Smooth muscle cell (in vitro differentiated cells): ENCODE measurements around the gene RAD51AP2. TPM values are rescaled to one million over a fixed set of nuclear protein-coding genes. Genes with fewer than 3 reads are reported as not detected.

ENCODE experiments used
- DNase-seq: peaks from one replicate; lab custom pipeline; 2025; ENCODE audit not compliant: unreplicated experiment; lab: John Stamatoyannopoulos, UW
- H2AFZ ChIP-seq: fragments of 200-600 bp; sonication (generic); 2 replicates; pipeline ENCODE4 v1.6.0; 2016; ENCODE audit warnings: antibody characterized with exemption, low read depth, mild to moderate bottlenecking
- H3F3A ChIP-seq: fragments of 200-600 bp; sonication (generic); 2 replicates; pipeline ENCODE4 v1.6.0; 2017; ENCODE audit warnings: antibody characterized with exemption, low read depth
- H3K27ac ChIP-seq: fragments of 200-600 bp; sonication (generic); 2 replicates; pipeline ENCODE4 v1.5.1; 2016; ENCODE audit warnings: low read depth, mild to moderate bottlenecking
- H3K27me3 ChIP-seq: fragments of 200-600 bp; sonication (generic); 2 replicates; pipeline ENCODE4 v1.6.1; 2016; ENCODE audit warnings: low read depth, mild to moderate bottlenecking
- H3K36me3 ChIP-seq: fragments of 200-600 bp; sonication (generic); 2 replicates; pipeline ENCODE4 v1.5.1; 2016; ENCODE audit warnings: low read depth
- H3K4me1 ChIP-seq: fragments of 200-600 bp; sonication (generic); 2 replicates; pipeline ENCODE4 v1.5.1; 2016; ENCODE audit warnings: low read depth
- H3K4me2 ChIP-seq: fragments of 200-600 bp; sonication (generic); 2 replicates; pipeline ENCODE4 v1.6.0; 2016; ENCODE audit warnings: mild to moderate bottlenecking
- H3K4me3 ChIP-seq: fragments of 200-600 bp; sonication (generic); 2 replicates; pipeline ENCODE4 v1.5.1; 2016; ENCODE audit warnings: mild to moderate bottlenecking
- H3K79me2 ChIP-seq: fragments of 200-600 bp; sonication (generic); 2 replicates; pipeline ENCODE4 v1.6.0; 2016; ENCODE audit warnings: low read depth, mild to moderate bottlenecking
- H3K9ac ChIP-seq: fragments of 200-600 bp; sonication (generic); 2 replicates; pipeline ENCODE4 v1.6.0; 2016; ENCODE audit warnings: low read depth
- H3K9me3 ChIP-seq: fragments of 200-600 bp; sonication (generic); replicated peaks from 2 replicates; pipeline ENCODE4 v1.5.1; 2016; ENCODE audit warnings: low read depth
- H4K20me1 ChIP-seq: fragments of 200-600 bp; sonication (generic); 2 replicates; pipeline ENCODE4 v1.6.0; 2016; ENCODE audit warnings: low read depth
- WGBS: methylation state at CpG from one replicate; pipeline ENCODE4 v1.1.7; 2016; ENCODE audit warnings: low lambda C conversion rate; 5-methylcytosine and 5-hydroxymethylcytosine counted together
- polyA plus RNA-seq: library from polyadenylated mRNA; unstranded; fragments of >200 nt; fragmentation: Nextera tagmentation; extraction: Ambion mirVana; gene quantifications from 2 replicates; pipeline ENCODE4 v1.2.1, GENCODE V29; 2016
- total RNA-seq: library from RNA; depleted of rRNA; stranded (reverse); fragments of >200 nt; gene quantifications from 2 replicates; pipeline ENCODE4 v1.2.3, GENCODE V29; 2014
- TF ChIP-seq, protein P1 (sequence below): fragments of 200-600 bp; sonication (generic); IDR thresholded peaks from 2 replicates; pipeline ENCODE4 v1.5.1; 2017; ENCODE audit warnings: borderline replicate concordance, mild to moderate bottlenecking, antibody characterized with exemption; ENCODE audit not compliant: insufficient read depth, poor library complexity, severe bottlenecking

Gene RAD51AP2
- total and polyA plus RNA-seq, 2 experiments from 2014 or later = 0.04 to 0.06 TPM

- no peak overlapping the region for H3K4me2 ChIP-seq
- TF ChIP-seq, protein P1, sequence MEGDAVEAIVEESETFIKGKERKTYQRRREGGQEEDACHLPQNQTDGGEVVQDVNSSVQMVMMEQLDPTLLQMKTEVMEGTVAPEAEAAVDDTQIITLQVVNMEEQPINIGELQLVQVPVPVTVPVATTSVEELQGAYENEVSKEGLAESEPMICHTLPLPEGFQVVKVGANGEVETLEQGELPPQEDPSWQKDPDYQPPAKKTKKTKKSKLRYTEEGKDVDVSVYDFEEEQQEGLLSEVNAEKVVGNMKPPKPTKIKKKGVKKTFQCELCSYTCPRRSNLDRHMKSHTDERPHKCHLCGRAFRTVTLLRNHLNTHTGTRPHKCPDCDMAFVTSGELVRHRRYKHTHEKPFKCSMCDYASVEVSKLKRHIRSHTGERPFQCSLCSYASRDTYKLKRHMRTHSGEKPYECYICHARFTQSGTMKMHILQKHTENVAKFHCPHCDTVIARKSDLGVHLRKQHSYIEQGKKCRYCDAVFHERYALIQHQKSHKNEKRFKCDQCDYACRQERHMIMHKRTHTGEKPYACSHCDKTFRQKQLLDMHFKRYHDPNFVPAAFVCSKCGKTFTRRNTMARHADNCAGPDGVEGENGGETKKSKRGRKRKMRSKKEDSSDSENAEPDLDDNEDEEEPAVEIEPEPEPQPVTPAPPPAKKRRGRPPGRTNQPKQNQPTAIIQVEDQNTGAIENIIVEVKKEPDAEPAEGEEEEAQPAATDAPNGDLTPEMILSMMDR = no peak
- no peaks in the 10 kb centered on the region for H3F3A ChIP-seq
- no peaks in the 10 kb centered on the region for H3K36me3 ChIP-seq
- H3K27me3 ChIP-seq = no peaks in the 10 kb centered on the region
- 52% methylated on average over 5 of the region's 5 CpGs for WGBS
- H4K20me1 ChIP-seq = no peaks in the 10 kb centered on the region
- no peak overlapping the region for H2AFZ ChIP-seq
- H3K4me1 ChIP-seq = peaks cover 49% of the 10 kb centered on the region
- H3K27ac ChIP-seq = no peak overlapping the region
- H3K4me3 ChIP-seq = no peak overlapping the region
- DNase-seq = no peak
- no peaks in the 10 kb centered on the region for H3K79me2 ChIP-seq
- H3K9ac ChIP-seq = no peak overlapping the region
- no peaks in the 10 kb centered on the region for H3K9me3 ChIP-seq
Observed at GRCh38 chr2:17557596-17557995, 39.4 kb upstream of the RAD51AP2 start.

GRCh38 chr2:17555150-17555549, 36.9 kb upstream of the RAD51AP2 start:
- TF ChIP-seq, protein P1 = no peak
- 95% methylated on average over 1 of the region's 1 CpG for WGBS

DNA sequence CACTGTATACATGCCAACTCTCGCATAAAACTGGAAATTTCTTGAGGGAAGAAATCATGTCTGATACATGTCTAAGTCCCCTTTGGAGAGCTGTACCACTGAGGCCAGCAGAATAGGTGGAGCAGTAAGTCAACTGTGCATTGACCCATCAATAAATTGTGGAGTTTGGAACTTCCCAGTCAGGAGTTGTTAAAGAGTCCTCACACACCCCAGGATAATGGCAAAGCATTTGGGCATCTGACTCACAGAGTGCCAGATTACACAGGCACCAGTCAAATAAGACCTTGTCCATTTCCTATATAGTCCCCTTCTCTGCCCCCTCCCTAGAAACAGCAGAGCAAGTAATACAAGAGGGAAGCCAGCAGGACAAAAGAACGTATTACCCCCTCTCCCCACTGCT, 32.7 kb upstream of the RAD51AP2 start:
- Histone ChIP-seq H3K36me3 (no peaks in the 10 kb centered on the region), H3K4me2 (no peak overlapping the region), H3K79me2 (no peaks in the 10 kb centered on the region), H2AFZ (no peak overlapping the region), H3K9me3 (no peaks in the 10 kb centered on the region), H3K9ac (no peak overlapping the region), H3K4me3 (no peak overlapping the region), H3K27ac (no peak overlapping the region), H4K20me1 (no peaks in the 10 kb centered on the region), H3K27me3 (no peaks in the 10 kb centered on the region), H3K4me1 (peaks cover 32% of the 10 kb centered on the region), H3F3A (no peaks in the 10 kb centered on the region)
- DNase-seq = no peak
- TF ChIP-seq, protein P1 = no peak
- 96% methylated on average over 2 of the region's 2 CpGs for WGBS

More at GRCh38 chr2:17555150-17555549, 36.9 kb upstream of the RAD51AP2 start:
- Histone ChIP-seq H3F3A (no peaks in the 10 kb centered on the region), H3K36me3 (no peaks in the 10 kb centered on the region), H3K79me2 (no peaks in the 10 kb centered on the region), H3K27ac (no peak overlapping the region), H3K27me3 (no peaks in the 10 kb centered on the region), H3K4me3 (no peak overlapping the region), H3K9me3 (no peaks in the 10 kb centered on the region), H3K4me1 (peaks cover 49% of the 10 kb centered on the region), H4K20me1 (no peaks in the 10 kb centered on the region), H2AFZ (no peak overlapping the region), H3K4me2 (no peak overlapping the region), H3K9ac (no peak overlapping the region)
- no peak for DNase-seq

DNA sequence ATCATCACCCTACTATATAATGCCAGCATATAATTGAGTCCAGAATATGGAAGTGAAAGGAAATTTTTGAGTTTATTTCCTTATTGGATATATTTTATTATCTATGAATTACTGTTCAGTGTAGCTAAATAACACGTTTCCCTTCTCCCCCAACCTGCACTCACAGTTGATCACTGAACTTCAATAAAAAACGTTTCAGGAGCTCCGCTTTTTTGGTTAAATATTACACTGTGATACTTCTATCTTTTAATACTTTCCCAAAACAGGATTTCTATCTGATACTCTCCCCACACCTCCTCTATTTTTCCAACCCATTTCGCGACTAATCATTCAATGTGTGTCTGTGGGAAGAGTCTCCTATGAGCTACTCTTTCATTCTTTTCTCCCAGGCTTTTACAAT, 29.5 kb upstream of the RAD51AP2 start:
- TF ChIP-seq, protein P1 = no peak
- Histone ChIP-seq H3K4me2 (no peak overlapping the region), H3K4me3 (no peak overlapping the region), H3K9me3 (no peaks in the 10 kb centered on the region), H2AFZ (no peak overlapping the region), H3K79me2 (no peaks in the 10 kb centered on the region), H3K4me1 (peaks cover 47% of the 10 kb centered on the region), H3K27me3 (peaks cover 6% of the 10 kb centered on the region), H4K20me1 (no peaks in the 10 kb centered on the region), H3F3A (no peaks in the 10 kb centered on the region), H3K9ac (no peak overlapping the region), H3K36me3 (no peaks in the 10 kb centered on the region), H3K27ac (no peak overlapping the region)
- no peak for DNase-seq
- 67% methylated on average over 5 of the region's 5 CpGs for WGBS
